Panc1 (cell line): ENCODE data around the gene PLIN1.

Source experiments
- CTCF ChIP-seq: fragments of 450-650 bp; IDR thresholded peaks from 2 replicates; pipeline ENCODE4 v1.5.1; 2017; ENCODE audit warnings: mild to moderate bottlenecking
- POLR2AphosphoS5 ChIP-seq: IDR thresholded peaks from 2 replicates; pipeline ENCODE4 v1.6.1; 2012; ENCODE audit warnings: mild to moderate bottlenecking, low read depth, low read length, moderate library complexity
- REST ChIP-seq, 2 experiments: IDR thresholded peaks; 2 replicates each; pipeline ENCODE4 v1.6.1; 2011 to 2012; ENCODE audit warnings: low read depth in 2 of 2, control low read depth in 1 of 2, low read length in 1 of 2, mild to moderate bottlenecking in 1 of 2, moderate library complexity in 1 of 2; ENCODE audit not compliant: insufficient read depth in 1 of 2
- SIN3A ChIP-seq: IDR thresholded peaks from 2 replicates; pipeline ENCODE4 v1.6.1; 2012; ENCODE audit warnings: low read depth, mild to moderate bottlenecking, low read length, moderate library complexity, borderline replicate concordance; ENCODE audit not compliant: insufficient read depth
- TCF7L2 ChIP-seq: IDR thresholded peaks from 2 replicates; pipeline ENCODE4 v1.6.1; 2011; ENCODE audit warnings: mild to moderate bottlenecking, low read depth, low read length, inconsistent platforms

- no peak for TF ChIP-seq CTCF
- no peak for TF ChIP-seq REST (IDR thresholded peaks at IDR 0.05; ENCODE audit: insufficient read depth in 1 of 2, low read depth in 2 of 2, low read length in 1 of 2)
- no peak for TF ChIP-seq TCF7L2
- no peak for TF ChIP-seq POLR2AphosphoS5
- no peak for TF ChIP-seq SIN3A
These were observed 32.6 kb downstream of the PLIN1 start for GRCh38 chr15:89646416-89647141.
